ENCODE measurements around the gene PBX3.

The PBX3 gene

GRCh38 chr9:125997196-125997823 is 250.1 kb downstream of the PBX3 start:
- TF ChIP-seq CTCF (IDR thresholded peaks at IDR 0.05; ENCODE audit: control insufficient read depth, insufficient read depth, low read depth, low read length, missing control alignments) = no peak
- H3K4me3 ChIP-seq (ENCODE audit: control insufficient read depth, low read depth, low read length) = no peak overlapping the region
- no peak for DNase-seq (ENCODE audit: low read depth)

- DNase-seq (ENCODE audit: low read depth) = no peak
- no peak for TF ChIP-seq CTCF (IDR thresholded peaks at IDR 0.05; ENCODE audit: control insufficient read depth, insufficient read depth, low read depth, low read length, missing control alignments)
- no peak overlapping the region for H3K4me3 ChIP-seq (ENCODE audit: control insufficient read depth, low read depth, low read length)
These were observed 251.8 kb downstream of the PBX3 start for GRCh38 chr9:125998837-125999503.

- no peak overlapping the region for H3K4me3 ChIP-seq (ENCODE audit: control insufficient read depth, low read depth, low read length)
- DNase-seq (ENCODE audit: low read depth) = no peak
- no peak for TF ChIP-seq CTCF (IDR thresholded peaks at IDR 0.05; ENCODE audit: control insufficient read depth, insufficient read depth, low read depth, low read length, missing control alignments)
These were observed 252.3 kb downstream of the PBX3 start for GRCh38 chr9:125999504-125999881.

GRCh38 chr9:126000256-126000655 is 253.1 kb downstream of the PBX3 start:
- no peak for TF ChIP-seq CTCF (IDR thresholded peaks at IDR 0.05; ENCODE audit: control insufficient read depth, insufficient read depth, low read depth, low read length, missing control alignments)
- no peak overlapping the region for H3K4me3 ChIP-seq (ENCODE audit: control insufficient read depth, low read depth, low read length)
- no peak for DNase-seq (ENCODE audit: low read depth)

GRCh38 chr9:126000731-126001580 is 253.8 kb downstream of the PBX3 start:
- no peak overlapping the region for H3K4me3 ChIP-seq (ENCODE audit: control insufficient read depth, low read depth, low read length)
- no peak for DNase-seq (ENCODE audit: low read depth)
- no peak for TF ChIP-seq CTCF (IDR thresholded peaks at IDR 0.05; ENCODE audit: control insufficient read depth, insufficient read depth, low read depth, low read length, missing control alignments)

- no peak overlapping the region for H3K4me3 ChIP-seq (ENCODE audit: control insufficient read depth, low read depth, low read length)
- TF ChIP-seq CTCF (IDR thresholded peaks at IDR 0.05; ENCODE audit: control insufficient read depth, insufficient read depth, low read depth, low read length, missing control alignments) = no peak
- DNase-seq (ENCODE audit: low read depth) = no peak
These were observed 254.5 kb downstream of the PBX3 start for GRCh38 chr9:126001581-126002225.
